ENCODE measurements around the gene CADM1.

- TF ChIP-seq CTCF (conservative IDR thresholded peaks at IDR 0.05; ENCODE audit: low read length) = no peak
- TF ChIP-seq EZH2phosphoT487 (IDR thresholded peaks at IDR 0.05; ENCODE audit: borderline replicate concordance, low read depth, low read length) = no peak
These were observed 11.6 kb upstream of the CADM1 start for GRCh38 chr11:115515647-115516395.
